Suprapubic skin (tissue), 4 donors: Measurements from ENCODE around the gene GTF2IRD1. TPM values are rescaled to one million over a fixed set of nuclear protein-coding genes. Genes with fewer than 3 reads are reported as not detected.
"Not testable (repeated sequence)": the region's sequence is repeated elsewhere in the genome, so short reads cannot be mapped to it uniquely, and the experiment has no call there.

ENCODE experiments used
- DNase-seq, 2 donors: peaks; one replicate each; pipeline ENCODE4 v3.0.0-alpha.2; 2019; ENCODE audit warnings: low spot score in 2 of 2
- H3K27ac ChIP-seq: fragments of 200-600 bp; sonication (generic); one replicate; pipeline ENCODE4 v1.5.1; 2019
- H3K27me3 ChIP-seq: fragments of 200-600 bp; sonication (generic); one replicate; pipeline ENCODE4 v1.5.1; 2019
- H3K36me3 ChIP-seq: fragments of 200-600 bp; sonication (generic); one replicate; pipeline ENCODE4 v1.5.1; 2019
- H3K4me1 ChIP-seq: fragments of 200-600 bp; sonication (generic); one replicate; pipeline ENCODE4 v1.5.1; 2019
- H3K4me3 ChIP-seq: fragments of 200-600 bp; sonication (generic); one replicate; pipeline ENCODE4 v1.5.1; 2019; ENCODE audit warnings: mild to moderate bottlenecking
- H3K9me3 ChIP-seq: fragments of 200-600 bp; sonication (generic); one replicate; pipeline ENCODE4 v1.5.1; 2019
- EP300 ChIP-seq: sonication (generic); formaldehyde crosslinking; IDR thresholded peaks from one replicate; pipeline ENCODE4 v1.6.1; 2017; ENCODE audit warnings: antibody characterized with exemption
- POLR2A ChIP-seq, 2 donors: fragments of 450-650 bp; IDR thresholded peaks; one replicate each; pipeline ENCODE4 v1.6.1; 2017; ENCODE audit warnings: antibody characterized with exemption in 2 of 2, mild to moderate bottlenecking in 2 of 2, moderate library complexity in 2 of 2
- POLR2AphosphoS5 ChIP-seq, 3 donors: sonication (generic); formaldehyde crosslinking; IDR thresholded peaks; one replicate each; pipeline ENCODE4 v1.6.1; 2017; ENCODE audit warnings: antibody characterized with exemption in 3 of 3
- WGBS: methylation state at CpG from one replicate; pipeline ENCODE4 v1.1.5; 2018; 5-methylcytosine and 5-hydroxymethylcytosine counted together
- total RNA-seq, 4 donors: library from RNA; depleted of rRNA; stranded (reverse); fragments of >200 nt; gene quantifications; one replicate each; pipeline ENCODE4 v1.1.0, GENCODE V29; 2016
- TF ChIP-seq, protein P1 (sequence below), 2 donors: fragments of 200-600 bp in 1 of 2; fragments of 450-650 bp in 1 of 2; sonication (generic) in 1 of 2; IDR thresholded peaks; one replicate each; pipeline ENCODE4 v1.5.1; 2016 to 2019; ENCODE audit warnings: antibody characterized with exemption in 2 of 2, mild to moderate bottlenecking in 1 of 2, moderate library complexity in 1 of 2

The GTF2IRD1 gene
- total RNA-seq, 4 donors from 2014 or later: 23.1 to 41.2 (median 25.0) TPM

DNA sequence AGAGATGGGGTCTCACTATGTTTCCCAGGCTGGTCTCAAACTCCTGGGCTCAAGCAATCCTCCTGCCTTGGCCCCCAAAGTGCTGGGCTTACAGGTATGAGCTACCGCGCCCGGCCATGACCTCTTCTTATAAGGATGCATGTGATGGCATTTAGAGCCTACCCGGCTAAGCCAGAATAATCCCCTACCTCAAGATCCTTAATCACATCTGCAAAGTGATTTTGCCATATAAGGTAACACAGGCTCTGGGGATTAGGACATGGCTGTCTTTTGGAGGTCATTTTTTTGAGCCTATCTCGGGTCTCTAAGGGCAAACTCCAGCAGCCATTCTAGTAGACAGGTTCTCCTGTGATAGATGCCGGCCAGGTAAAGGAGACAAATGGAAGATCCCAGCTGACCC lies 39.6 kb downstream of the GTF2IRD1 start:
- H3K27ac ChIP-seq: no peak overlapping the region
- H3K4me1 ChIP-seq: no peaks in the 10 kb centered on the region
- no peak for DNase-seq
- H3K9me3 ChIP-seq: no peaks in the 10 kb centered on the region
- TF ChIP-seq POLR2A (IDR thresholded peaks at IDR 0.05): no peak
- TF ChIP-seq, protein P1, sequence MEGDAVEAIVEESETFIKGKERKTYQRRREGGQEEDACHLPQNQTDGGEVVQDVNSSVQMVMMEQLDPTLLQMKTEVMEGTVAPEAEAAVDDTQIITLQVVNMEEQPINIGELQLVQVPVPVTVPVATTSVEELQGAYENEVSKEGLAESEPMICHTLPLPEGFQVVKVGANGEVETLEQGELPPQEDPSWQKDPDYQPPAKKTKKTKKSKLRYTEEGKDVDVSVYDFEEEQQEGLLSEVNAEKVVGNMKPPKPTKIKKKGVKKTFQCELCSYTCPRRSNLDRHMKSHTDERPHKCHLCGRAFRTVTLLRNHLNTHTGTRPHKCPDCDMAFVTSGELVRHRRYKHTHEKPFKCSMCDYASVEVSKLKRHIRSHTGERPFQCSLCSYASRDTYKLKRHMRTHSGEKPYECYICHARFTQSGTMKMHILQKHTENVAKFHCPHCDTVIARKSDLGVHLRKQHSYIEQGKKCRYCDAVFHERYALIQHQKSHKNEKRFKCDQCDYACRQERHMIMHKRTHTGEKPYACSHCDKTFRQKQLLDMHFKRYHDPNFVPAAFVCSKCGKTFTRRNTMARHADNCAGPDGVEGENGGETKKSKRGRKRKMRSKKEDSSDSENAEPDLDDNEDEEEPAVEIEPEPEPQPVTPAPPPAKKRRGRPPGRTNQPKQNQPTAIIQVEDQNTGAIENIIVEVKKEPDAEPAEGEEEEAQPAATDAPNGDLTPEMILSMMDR (IDR thresholded peaks at IDR 0.05): no peak
- no peak for TF ChIP-seq POLR2AphosphoS5 (IDR thresholded peaks at IDR 0.05)
- no peak for TF ChIP-seq EP300
- no peaks in the 10 kb centered on the region for H3K36me3 ChIP-seq
- no peaks in the 10 kb centered on the region for H3K27me3 ChIP-seq
- WGBS: 95% methylated on average over 6 of the region's 6 CpGs
- no peak overlapping the region for H3K4me3 ChIP-seq

DNA sequence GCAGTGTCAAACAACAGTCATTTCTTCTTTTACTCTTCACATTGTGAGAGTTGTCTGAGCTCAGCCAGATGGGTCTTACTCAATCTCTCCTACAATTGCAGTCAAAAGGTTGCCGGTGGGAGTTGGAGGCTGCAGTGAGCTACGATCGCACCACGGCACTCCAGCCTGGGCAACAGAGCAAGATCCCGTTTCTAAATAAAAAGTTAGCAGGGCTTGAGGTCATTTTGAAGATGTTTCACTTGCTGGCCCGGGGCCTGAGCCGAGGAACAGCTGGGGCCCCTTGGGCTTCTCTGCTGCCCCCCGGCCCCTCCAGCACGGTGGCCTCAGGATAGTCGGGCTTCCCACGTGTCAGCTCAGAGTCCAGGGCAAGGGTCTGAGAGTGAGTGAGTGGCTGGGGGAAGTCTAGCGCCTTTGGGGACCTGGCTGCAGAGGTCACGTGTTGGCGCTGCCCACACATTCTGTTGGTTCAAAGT lies 40.4 kb downstream of the GTF2IRD1 start:
- H3K4me3 ChIP-seq: no peak overlapping the region
- H3K9me3 ChIP-seq: no peaks in the 10 kb centered on the region
- no peaks in the 10 kb centered on the region for H3K36me3 ChIP-seq
- no peaks in the 10 kb centered on the region for H3K4me1 ChIP-seq
- no peak for DNase-seq
- TF ChIP-seq, protein P1 (IDR thresholded peaks at IDR 0.05): no peak
- no peak for TF ChIP-seq POLR2AphosphoS5 (IDR thresholded peaks at IDR 0.05)
- no peak for TF ChIP-seq POLR2A (IDR thresholded peaks at IDR 0.05)
- no peak for TF ChIP-seq EP300
- H3K27ac ChIP-seq: no peak overlapping the region
- no peaks in the 10 kb centered on the region for H3K27me3 ChIP-seq
- 97% methylated on average over 14 of the region's 14 CpGs for WGBS

DNA sequence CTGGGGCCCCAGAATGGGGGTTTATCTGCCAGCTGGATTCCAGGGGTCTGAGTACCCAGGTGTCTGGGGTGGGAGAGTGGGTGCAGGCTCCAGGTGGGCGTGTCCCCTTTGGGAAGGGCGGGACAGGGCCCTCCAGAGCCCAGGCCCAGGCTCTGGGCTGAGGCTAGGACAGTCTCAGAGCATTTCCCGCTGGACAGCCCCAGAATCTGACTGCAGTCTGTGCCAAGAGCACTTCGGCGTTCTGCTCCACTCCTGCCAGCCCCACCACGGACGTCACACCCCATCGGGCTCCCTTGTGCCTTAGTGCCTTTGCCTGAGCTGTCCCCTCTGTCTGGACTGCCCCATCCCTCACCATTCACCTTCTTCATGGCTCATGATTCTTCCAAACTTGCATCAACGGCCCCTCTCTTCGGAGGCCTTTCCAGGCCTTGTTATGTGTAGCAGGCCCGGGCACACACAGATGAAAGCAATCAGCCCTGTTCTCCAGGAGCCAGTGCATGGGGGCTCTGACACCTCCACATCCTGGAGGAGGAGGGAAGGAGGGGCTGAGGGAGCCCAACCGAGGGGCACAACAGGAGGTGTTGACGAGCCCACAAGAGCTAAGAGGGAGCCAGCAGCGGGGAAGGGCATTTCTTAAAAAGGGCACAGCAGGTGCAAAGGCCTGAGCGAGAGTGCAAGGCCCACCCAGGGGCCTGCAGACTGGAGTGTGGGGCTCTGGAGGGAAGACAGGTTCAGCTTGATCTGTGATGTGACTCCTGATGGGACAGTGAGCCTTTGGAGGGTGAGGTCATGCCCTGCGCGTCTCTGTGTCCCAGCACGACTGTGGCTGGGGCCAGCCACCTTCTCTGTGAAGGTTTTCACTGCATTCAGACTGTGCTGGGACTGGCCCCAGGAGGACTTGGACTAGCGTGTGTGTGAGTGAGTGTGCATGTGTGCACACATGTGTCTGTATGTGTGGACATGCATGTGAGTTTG lies 41.7 kb downstream of the GTF2IRD1 start:
- WGBS: 83% methylated on average over 19 of the region's 19 CpGs
- H3K27ac ChIP-seq: no peak overlapping the region
- no peak for DNase-seq
- H3K36me3 ChIP-seq: no peaks in the 10 kb centered on the region
- TF ChIP-seq POLR2A (IDR thresholded peaks at IDR 0.05) (no peak), EP300 (no peak), POLR2AphosphoS5 (IDR thresholded peaks at IDR 0.05) (no peak)
- TF ChIP-seq, protein P1 (IDR thresholded peaks at IDR 0.05): no peak
- no peaks in the 10 kb centered on the region for H3K4me1 ChIP-seq
- H3K9me3 ChIP-seq: no peaks in the 10 kb centered on the region
- no peaks in the 10 kb centered on the region for H3K27me3 ChIP-seq
- no peak overlapping the region for H3K4me3 ChIP-seq

DNA sequence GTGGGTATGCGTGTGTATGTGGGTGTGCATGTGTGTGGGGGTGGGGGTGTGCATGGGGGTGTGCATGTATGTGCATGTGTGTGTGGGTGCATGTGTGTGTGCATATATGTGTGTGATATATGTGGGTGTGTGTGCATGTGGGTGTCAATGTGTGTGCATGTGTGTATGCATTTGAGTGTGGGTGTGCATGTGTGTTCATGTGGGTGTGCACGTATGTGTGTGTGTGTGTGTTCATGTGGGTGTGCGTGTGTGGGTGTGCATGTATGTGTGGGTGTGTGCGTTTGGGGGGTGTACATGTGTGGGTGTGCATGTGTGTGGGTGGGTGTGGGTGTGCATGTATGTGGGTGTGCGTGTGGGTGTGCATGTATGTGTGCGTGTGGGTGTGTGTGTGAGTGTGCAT lies 42.6 kb downstream of the GTF2IRD1 start:
- Histone ChIP-seq H3K27ac (no peak overlapping the region), H3K36me3 (no peaks in the 10 kb centered on the region), H3K4me3 (no peak overlapping the region), H3K27me3 (no peaks in the 10 kb centered on the region), H3K4me1 (no peaks in the 10 kb centered on the region), H3K9me3 (no peaks in the 10 kb centered on the region)
- TF ChIP-seq, protein P1 (IDR thresholded peaks at IDR 0.05): no peak
- TF ChIP-seq EP300 (no peak), POLR2AphosphoS5 (IDR thresholded peaks at IDR 0.05) (no peak), POLR2A (IDR thresholded peaks at IDR 0.05) (no peak)
- 93% methylated on average over 6 of the region's 6 CpGs for WGBS
- no peak for DNase-seq

DNA sequence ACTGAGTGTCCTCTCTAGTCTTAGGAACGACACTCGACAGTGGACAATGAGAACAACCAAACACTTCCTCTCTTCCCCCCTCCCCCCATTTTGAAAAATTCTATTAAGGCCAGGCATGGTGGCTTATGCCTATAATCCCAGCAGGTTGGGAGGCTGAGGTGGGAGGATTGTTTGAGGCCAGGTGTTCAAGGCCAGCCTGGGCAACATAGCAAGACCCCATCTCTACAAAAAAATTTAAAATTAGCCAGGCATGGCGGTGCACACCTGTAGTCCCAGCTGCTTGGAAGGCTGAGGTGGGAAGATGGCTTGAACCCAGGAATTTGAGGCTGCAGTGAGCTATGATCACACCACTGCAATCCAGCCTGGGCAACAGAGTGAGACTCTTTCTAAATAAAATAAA lies 43.1 kb downstream of the GTF2IRD1 start:
- H3K27ac ChIP-seq, DNase-seq, H3K4me3 ChIP-seq, H3K4me1 ChIP-seq, H3K36me3 ChIP-seq, H3K9me3 ChIP-seq, H3K27me3 ChIP-seq: not testable (repeated sequence)
- 96% methylated on average over 3 of the region's 3 CpGs for WGBS
